NCI-H2227 (cell line): Measurements from ENCODE around the gene C5orf15.

Source experiments
- DNase-seq: peaks from one replicate; lab custom pipeline; 2025; ENCODE audit not compliant: unreplicated experiment; lab: John Stamatoyannopoulos, UW

Gene C5orf15

GRCh38 chr5:133968204-133968980 is at the start of gene C5orf15:
Gene C5orf15 (minus strand): TSS chr5:133968625. CDS start chr5:133968584, 41 bp downstream.
- DNase-seq, result peak; percentile 95

GRCh38 chr5:134008266-134008749 is 39.9 kb upstream of the C5orf15 start:
- no peak for DNase-seq

GRCh38 chr5:134007581-134008265 is 39.3 kb upstream of the C5orf15 start:
- DNase-seq, result no peak

- no peak for DNase-seq
Observed at GRCh38 chr5:134006115-134006514, 37.7 kb upstream of the C5orf15 start.

GRCh38 chr5:134005417-134006061 is 37.1 kb upstream of the C5orf15 start:
- DNase-seq, result no peak

- peak; percentile 82 for DNase-seq
Observed at GRCh38 chr5:134004626-134005416, 36.4 kb upstream of the C5orf15 start, which contains the start of gene VDAC1. Gene VDAC1 (minus strand): TSS chr5:134004975. CDS start chr5:133993012, 11,963 bp downstream.

GRCh38 chr5:134003817-134004625 is 35.6 kb upstream of the C5orf15 start:
- DNase-seq, result peak; percentile 52

- DNase-seq, result no peak
Observed at GRCh38 chr5:134003064-134003816, 34.8 kb upstream of the C5orf15 start.

- DNase-seq, result no peak
Observed at GRCh38 chr5:134001938-134002731, 33.7 kb upstream of the C5orf15 start.

GRCh38 chr5:134000696-134001453 is 32.5 kb upstream of the C5orf15 start:
- no peak for DNase-seq

GRCh38 chr5:134000091-134000511 is 31.7 kb upstream of the C5orf15 start:
- DNase-seq, result no peak

- no peak for DNase-seq
Observed at GRCh38 chr5:133998807-133999206, 30.4 kb upstream of the C5orf15 start.

GRCh38 chr5:133998042-133998441 is 29.6 kb upstream of the C5orf15 start:
- DNase-seq, result no peak

GRCh38 chr5:133996683-133997252 is 28.3 kb upstream of the C5orf15 start:
- peak; percentile 4 for DNase-seq

GRCh38 chr5:133995883-133996563 is 27.6 kb upstream of the C5orf15 start:
- no peak for DNase-seq

- no peak for DNase-seq
Observed at GRCh38 chr5:133995341-133995740, 26.9 kb upstream of the C5orf15 start.

GRCh38 chr5:133994990-133995333 is 26.5 kb upstream of the C5orf15 start:
- DNase-seq, result no peak
